Measurements from ENCODE around the gene THNSL1. TPM values are rescaled to one million over a fixed set of nuclear protein-coding genes. Genes with fewer than 3 reads are reported as not detected.

The THNSL1 gene
- total RNA-seq, 1 donor from 2014 or later, result 2.7 TPM

GRCh38 chr10:25064401-25064800 lies 48.0 kb downstream of the THNSL1 start:
- H3K4me1 ChIP-seq, result peaks cover 9% of the 10 kb centered on the region
- intact Hi-C loops (cut with DNase I), result no loop called here
- no peak overlapping the region for H3K27ac ChIP-seq
- ATAC-seq (no peak), DNase-seq (no peak)
- no peaks in the 10 kb centered on the region for H3K9me3 ChIP-seq
- H3K27me3 ChIP-seq (ENCODE audit: low read depth), result no peaks in the 10 kb centered on the region
- TF ChIP-seq CTCF (IDR thresholded peaks at IDR 0.05), result no peak
- H3K4me3 ChIP-seq, result no peak overlapping the region
- no peaks in the 10 kb centered on the region for H3K36me3 ChIP-seq

DNA sequence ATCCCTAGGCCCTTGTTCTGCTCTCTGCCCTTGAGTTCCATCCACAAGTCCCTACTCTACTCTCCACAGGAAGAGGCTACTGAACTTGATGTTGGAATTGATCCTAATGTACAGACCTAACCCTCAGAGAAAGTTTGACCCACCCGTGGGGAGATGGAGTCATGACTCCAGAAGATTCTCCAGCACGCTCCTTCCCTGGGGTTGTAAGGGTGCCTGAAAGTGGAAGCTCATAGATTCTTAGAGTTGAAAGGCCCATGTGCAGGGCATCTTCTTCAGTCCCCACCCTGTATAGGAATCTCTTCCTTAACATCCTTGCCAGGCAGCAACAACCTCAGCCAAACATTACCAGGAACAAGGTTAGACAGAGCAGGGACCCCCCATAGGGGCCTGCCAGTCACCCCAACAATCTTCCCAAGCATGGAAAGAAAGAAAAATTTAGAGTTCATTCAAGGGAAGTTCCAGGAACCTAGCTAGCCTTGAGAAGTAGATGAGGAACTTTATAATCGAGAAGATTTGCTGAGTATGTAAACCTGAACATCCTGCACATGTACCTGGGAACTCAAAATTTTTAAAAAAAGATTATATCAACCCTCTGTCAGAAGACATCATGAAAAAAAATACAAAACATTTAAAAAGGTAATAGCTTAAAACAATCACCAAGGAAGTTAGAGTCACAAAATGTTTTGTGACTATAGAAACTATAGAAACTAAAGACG lies 49.5 kb downstream of the THNSL1 start:
- Histone ChIP-seq H3K27me3 (ENCODE audit: low read depth) (no peaks in the 10 kb centered on the region), H3K4me1 (peaks cover 9% of the 10 kb centered on the region), H3K9me3 (no peaks in the 10 kb centered on the region), H3K27ac (no peak overlapping the region), H3K36me3 (no peaks in the 10 kb centered on the region), H3K4me3 (no peak overlapping the region)
- no peak for ATAC-seq
- DNase-seq, result no peak
- intact Hi-C loops (cut with DNase I), result no loop called here
- TF ChIP-seq CTCF (IDR thresholded peaks at IDR 0.05), result no peak

DNA sequence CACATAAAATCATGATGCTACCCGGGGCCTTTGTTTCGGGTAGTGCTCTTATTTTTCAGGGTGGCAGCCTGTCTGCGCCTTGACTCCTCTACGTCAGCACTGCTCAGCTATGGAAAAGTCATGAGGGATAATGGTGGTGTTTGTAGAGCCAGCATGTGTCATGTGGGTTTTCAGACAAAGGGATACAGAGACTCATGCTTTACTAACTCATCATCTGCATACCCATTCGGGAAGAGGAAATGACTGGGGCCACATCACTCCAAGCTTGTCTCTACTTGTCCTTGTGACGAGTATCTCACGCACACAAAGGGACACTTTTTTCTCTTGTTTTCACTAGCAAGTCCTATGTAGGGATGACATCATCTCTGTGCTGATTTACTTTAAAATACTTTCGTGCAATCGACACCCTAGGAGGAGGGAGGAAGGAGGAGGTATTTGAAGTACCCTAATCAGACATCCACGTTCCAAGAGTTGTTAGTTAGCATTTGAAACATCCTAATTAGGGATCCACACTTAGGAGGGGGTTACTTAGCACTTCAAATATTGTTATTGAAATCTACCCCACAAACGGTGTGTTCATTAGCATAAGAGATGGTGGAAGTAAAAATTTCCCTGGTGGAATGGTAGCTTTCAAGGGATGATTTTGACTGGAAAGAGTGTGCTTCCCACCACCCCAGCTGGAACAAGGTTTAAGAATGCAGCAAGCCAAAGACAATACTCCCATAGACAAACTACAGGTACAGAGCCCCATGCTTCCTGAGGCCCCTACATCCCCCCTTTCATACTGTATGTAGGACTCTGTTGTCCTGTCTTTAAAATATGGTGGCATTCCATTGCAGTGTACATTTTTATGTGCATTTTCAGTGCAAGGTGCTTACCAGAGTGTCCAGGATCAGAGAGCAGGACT lies 52.0 kb downstream of the THNSL1 start:
- ATAC-seq (peak in 1 of 2 donors; percentile 29), DNase-seq (no peak)
- Histone ChIP-seq H3K4me3 (no peak overlapping the region), H3K36me3 (no peaks in the 10 kb centered on the region), H3K27ac (no peak overlapping the region), H3K9me3 (no peaks in the 10 kb centered on the region), H3K4me1 (no peaks in the 10 kb centered on the region), H3K27me3 (ENCODE audit: low read depth) (no peaks in the 10 kb centered on the region)
- TF ChIP-seq CTCF (IDR thresholded peaks at IDR 0.05), result no peak
- intact Hi-C loops (cut with DNase I), result no loop called here

DNA sequence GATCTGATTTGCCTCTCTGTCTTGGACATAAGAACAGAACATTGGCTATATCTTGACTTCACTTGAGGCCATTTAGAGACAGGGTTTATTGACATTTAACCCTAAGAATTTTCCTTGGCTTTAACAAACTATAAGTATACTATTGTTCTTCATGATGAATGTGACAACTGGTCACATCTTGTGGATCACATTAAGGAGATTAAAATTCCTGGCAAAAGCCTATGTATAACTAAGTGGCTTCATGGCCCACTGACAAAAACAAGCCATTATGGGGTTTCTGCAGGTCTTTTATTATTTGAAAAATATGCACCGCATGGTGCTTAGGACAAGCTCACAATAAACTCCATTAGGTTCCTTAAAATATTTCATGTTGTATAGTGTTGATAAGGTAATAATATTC lies 54.8 kb downstream of the THNSL1 start:
- Histone ChIP-seq H3K27me3 (ENCODE audit: low read depth) (no peaks in the 10 kb centered on the region), H3K4me1 (no peaks in the 10 kb centered on the region), H3K36me3 (no peaks in the 10 kb centered on the region), H3K27ac (no peak overlapping the region), H3K9me3 (no peaks in the 10 kb centered on the region), H3K4me3 (no peak overlapping the region)
- no peak for ATAC-seq
- intact Hi-C loops (cut with DNase I), result no loop called here
- no peak for TF ChIP-seq CTCF (IDR thresholded peaks at IDR 0.05)
- DNase-seq, result no peak

DNA sequence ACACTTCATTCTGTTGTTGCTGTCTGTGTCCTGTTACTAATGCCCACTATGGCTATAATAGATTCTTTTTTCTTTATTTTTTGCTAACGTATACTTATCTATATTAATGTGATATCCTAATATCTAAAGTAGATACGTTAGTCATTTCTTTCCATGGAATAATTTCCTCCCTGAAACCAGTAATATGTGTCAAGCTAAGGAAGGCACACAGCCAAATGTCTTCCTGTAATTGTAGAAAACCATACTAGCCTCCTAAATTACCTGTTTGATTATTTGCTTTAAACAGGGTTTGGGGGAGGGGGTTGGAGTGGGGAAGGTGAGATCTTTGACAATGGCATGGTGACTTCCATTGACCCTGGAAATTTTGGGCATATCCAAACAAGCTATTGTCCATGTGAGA lies 56.4 kb downstream of the THNSL1 start:
- ATAC-seq, result no peak
- no peaks in the 10 kb centered on the region for H3K36me3 ChIP-seq
- no peaks in the 10 kb centered on the region for H3K4me1 ChIP-seq
- no peaks in the 10 kb centered on the region for H3K9me3 ChIP-seq
- TF ChIP-seq CTCF (IDR thresholded peaks at IDR 0.05), result no peak
- H3K27ac ChIP-seq, result no peak overlapping the region
- DNase-seq, result no peak
- intact Hi-C loops (cut with DNase I), result no loop called here
- no peak overlapping the region for H3K4me3 ChIP-seq
- no peaks in the 10 kb centered on the region for H3K27me3 ChIP-seq (ENCODE audit: low read depth)

Data from lower lobe of right lung (tissue), 2 donors.